ENCODE results near the gene KIFC1. TPM values are rescaled to one million over a fixed set of nuclear protein-coding genes. Genes with fewer than 3 reads are reported as not detected.

Gene KIFC1, protein sequence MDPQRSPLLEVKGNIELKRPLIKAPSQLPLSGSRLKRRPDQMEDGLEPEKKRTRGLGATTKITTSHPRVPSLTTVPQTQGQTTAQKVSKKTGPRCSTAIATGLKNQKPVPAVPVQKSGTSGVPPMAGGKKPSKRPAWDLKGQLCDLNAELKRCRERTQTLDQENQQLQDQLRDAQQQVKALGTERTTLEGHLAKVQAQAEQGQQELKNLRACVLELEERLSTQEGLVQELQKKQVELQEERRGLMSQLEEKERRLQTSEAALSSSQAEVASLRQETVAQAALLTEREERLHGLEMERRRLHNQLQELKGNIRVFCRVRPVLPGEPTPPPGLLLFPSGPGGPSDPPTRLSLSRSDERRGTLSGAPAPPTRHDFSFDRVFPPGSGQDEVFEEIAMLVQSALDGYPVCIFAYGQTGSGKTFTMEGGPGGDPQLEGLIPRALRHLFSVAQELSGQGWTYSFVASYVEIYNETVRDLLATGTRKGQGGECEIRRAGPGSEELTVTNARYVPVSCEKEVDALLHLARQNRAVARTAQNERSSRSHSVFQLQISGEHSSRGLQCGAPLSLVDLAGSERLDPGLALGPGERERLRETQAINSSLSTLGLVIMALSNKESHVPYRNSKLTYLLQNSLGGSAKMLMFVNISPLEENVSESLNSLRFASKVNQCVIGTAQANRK
- total RNA-seq, result 30.2 and 37.4 TPM in 2 replicates

GRCh38 chr6:33391278-33391921 is at the start of gene KIFC1:
KIFC1 (plus strand) TSS chr6:33391823; CDS start chr6:33391986, 163 bp downstream.

GRCh38 chr6:33410711-33411631 is 19.3 kb downstream of the KIFC1 start, which contains the start of gene PHF1:
PHF1 (plus strand) TSS chr6:33411014; CDS start chr6:33412264, 1,250 bp downstream.

DNA sequence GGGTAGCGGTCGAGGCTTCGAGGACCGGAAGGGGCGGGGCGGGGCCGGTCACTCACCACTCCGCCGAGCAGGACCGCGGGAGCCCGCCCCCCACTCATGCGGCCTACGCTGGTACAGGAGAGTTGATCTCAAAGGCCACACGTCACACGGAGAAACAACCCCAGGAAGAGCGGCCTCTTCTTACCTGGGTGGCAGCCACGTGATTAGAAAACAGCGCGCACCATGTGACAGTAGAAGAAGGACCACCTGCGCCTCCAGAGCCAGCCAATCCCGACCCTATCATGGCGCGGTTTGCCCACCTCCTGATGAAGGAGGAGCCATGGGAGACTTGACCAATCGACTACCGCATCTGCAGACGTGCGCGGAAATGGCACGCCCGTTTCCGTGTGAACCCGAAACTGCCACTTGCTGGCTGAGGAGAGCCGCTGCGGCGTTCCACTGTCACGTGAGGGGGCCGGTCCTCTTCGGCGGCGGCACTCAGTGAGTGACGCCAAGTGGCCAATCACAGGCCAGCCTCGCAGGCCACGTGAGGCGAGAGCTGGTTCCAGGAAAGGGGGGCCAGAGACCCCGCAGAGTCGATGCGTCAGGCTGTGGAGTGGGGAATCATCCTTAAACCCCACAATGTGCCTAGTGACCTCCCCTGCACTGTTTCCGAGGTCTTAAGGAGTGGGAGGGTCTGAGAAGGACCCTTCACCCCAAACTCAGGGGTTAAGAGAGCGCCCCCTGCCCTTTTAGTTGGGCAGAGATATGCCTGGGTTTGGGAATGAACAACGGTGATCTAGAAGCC is 26.5 kb downstream of the KIFC1 start, which contains the start of gene CUTA:
Gene CUTA (minus strand): TSS at position 205 of the 787 bp plus-strand sequence. CDS start 107 bp downstream, at position 98.

DNA sequence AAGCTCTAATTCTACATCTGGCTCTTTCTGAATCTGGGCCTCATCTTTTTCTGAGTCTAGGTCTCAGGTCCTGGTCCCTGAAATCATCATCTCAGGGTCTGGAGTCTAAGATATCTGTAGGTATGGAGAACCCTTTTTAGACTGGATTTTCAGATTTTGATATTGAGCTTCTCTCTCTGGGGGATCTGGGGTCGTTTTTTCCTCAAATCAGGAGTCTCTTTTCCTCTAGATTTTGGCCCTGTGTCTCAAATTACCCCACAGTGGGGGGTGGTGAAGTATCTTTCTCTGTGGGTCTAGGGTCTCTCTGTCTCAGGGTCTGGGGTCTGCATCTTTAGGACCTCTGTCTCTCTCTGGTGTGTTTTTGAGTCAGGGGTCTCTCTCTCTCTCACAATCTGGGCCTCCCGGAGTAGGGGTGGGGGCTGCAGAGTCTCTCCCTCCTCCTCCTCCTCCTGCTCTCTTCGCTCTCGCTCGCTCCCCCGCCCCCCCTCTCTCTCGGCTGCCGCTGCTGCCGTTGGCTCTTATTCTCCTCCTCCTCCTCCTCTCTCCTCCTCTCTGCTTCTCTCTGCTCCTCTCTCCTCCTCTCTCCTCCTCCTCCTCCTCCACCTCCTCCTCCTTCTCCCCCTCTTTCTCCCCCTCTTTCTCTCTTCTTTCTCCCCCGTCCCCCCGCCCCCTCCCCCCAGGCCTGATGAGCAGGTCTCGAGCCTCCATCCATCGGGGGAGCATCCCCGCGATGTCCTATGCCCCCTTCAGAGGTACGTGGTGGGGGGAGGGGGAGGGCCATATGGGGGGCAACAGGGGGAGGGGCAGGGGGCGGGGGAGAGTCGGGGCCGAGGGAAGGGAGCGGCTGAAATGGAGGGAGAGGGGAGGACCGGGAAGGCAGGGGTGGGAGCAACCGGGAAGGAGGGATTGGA is 28.2 kb downstream of the KIFC1 start, which contains the start of gene SYNGAP1:
Gene SYNGAP1 (plus strand): TSS at position 486 of the 911 bp plus-strand sequence. CDS start 200 bp downstream, at position 686.

GRCh38 chr6:33454009-33454946 is 62.7 kb downstream of the KIFC1 start, which contains the start of gene ZBTB9:
ZBTB9 (plus strand) TSS chr6:33454576; CDS start chr6:33455101, 525 bp downstream.

Other genes starting within 250 kb of the KIFC1 start
- gene COL11A2, start 199.4 kb upstream of the KIFC1 start, total RNA-seq, result under 0.01 and 0.15 TPM in 2 replicates
- gene RXRB, start 191.2 kb upstream of the KIFC1 start, total RNA-seq, result 17.9 and 18.5 TPM in 2 replicates
- gene SLC39A7, start 191.0 kb upstream of the KIFC1 start, total RNA-seq, result 94.4 and 109 TPM in 2 replicates
- gene HSD17B8, start 187.2 kb upstream of the KIFC1 start, total RNA-seq, result 11.0 and 12.3 TPM in 2 replicates
- gene RING1, start 183.3 kb upstream of the KIFC1 start, total RNA-seq, result 21.1 and 24.0 TPM in 2 replicates
- 23.1 and 26.3 TPM in 2 replicates for gene VPS52, start 119.9 kb upstream of the KIFC1 start, total RNA-seq
- gene RPS18, start 119.7 kb upstream of the KIFC1 start, total RNA-seq, result 2,997 and 4,260 TPM in 2 replicates
- gene B3GALT4, start 114.7 kb upstream of the KIFC1 start, total RNA-seq, result 1.6 and 3.3 TPM in 2 replicates
- gene WDR46, start 102.6 kb upstream of the KIFC1 start, total RNA-seq, result 106 and 144 TPM in 2 replicates
- 57.8 and 82.8 TPM in 2 replicates for gene PFDN6, start 102.2 kb upstream of the KIFC1 start, total RNA-seq
- 33.1 and 39.3 TPM in 2 replicates for gene RGL2, start 92.9 kb upstream of the KIFC1 start, total RNA-seq
- gene TAPBP, start 77.7 kb upstream of the KIFC1 start, total RNA-seq, result 37.7 and 46.4 TPM in 2 replicates
- 12.3 and 12.8 TPM in 2 replicates for gene ZBTB22, start 74.1 kb upstream of the KIFC1 start, total RNA-seq
- gene DAXX, start 68.9 kb upstream of the KIFC1 start, total RNA-seq, result 40.6 and 46.7 TPM in 2 replicates
- gene PHF1, start 19.2 kb downstream of the KIFC1 start, total RNA-seq, result 7.5 and 10.0 TPM in 2 replicates
- gene CUTA, start 26.3 kb downstream of the KIFC1 start, total RNA-seq, result 43.2 and 60.5 TPM in 2 replicates
- 1.2 and 1.3 TPM in 2 replicates for gene SYNGAP1, start 28.2 kb downstream of the KIFC1 start, total RNA-seq
- gene ZBTB9, start 62.8 kb downstream of the KIFC1 start, total RNA-seq, result 4.6 and 4.9 TPM in 2 replicates
- gene BAK1, start 188.5 kb downstream of the KIFC1 start, total RNA-seq, result 21.1 and 24.3 TPM in 2 replicates
- 15.6 and 39.5 TPM in 2 replicates for gene ITPR3, start 229.5 kb downstream of the KIFC1 start, total RNA-seq

Measured in epithelial cell of umbilical artery (primary cell).